SK-N-SH (cell line): Measurements from ENCODE around the gene PRRT1. TPM values are rescaled to one million over a fixed set of nuclear protein-coding genes. Genes with fewer than 3 reads are reported as not detected.
A peak's percentile ranks its signal among the peaks of the same experiment; 100 is the strongest.

Experiments
- CTCF ChIA-PET: fragments of 300-600, 350-600 bp; formaldehyde crosslinking; extraction: SDS; loops from one replicate; lab custom pipeline; 2021; lab: Yijun Ruan, JAX
- POLR2A ChIA-PET: fragments of 350-600 bp; sonication (Branson Sonifier 250); formaldehyde crosslinking; extraction: SDS; loops from one replicate; lab custom pipeline; 2020; ENCODE audit warnings: antibody characterized with exemption, inconsistent platforms; lab: Yijun Ruan, JAX
- DNase-seq: peaks from one replicate; pipeline ENCODE4 v3.0.0; 2012
- H2AFZ ChIP-seq: fragments of 200-600 bp; sonication (generic); 2 replicates; pipeline ENCODE4 v1.8.1; 2016; ENCODE audit warnings: antibody characterized with exemption, mild to moderate bottlenecking, low read depth
- H3F3A ChIP-seq: fragments of 200-600 bp; sonication (generic); replicated peaks from 2 replicates; pipeline ENCODE3; 2016; ENCODE audit warnings: antibody characterized with exemption, mild to moderate bottlenecking; ENCODE audit not compliant: insufficient read depth
- H3K27ac ChIP-seq, 2 experiments: fragments of 200-500 bp in 1 of 2; fragments of 200-600 bp in 1 of 2; sonication (Bioruptor generic) in 1 of 2; sonication (generic), shearing (Covaris generic) in 1 of 2; 2 replicates each; pipeline versions ENCODE4 v1.5.1 to v1.6.1; 2014 to 2016; ENCODE audit warnings: low read depth in 2 of 2, inconsistent platforms in 1 of 2, low read length in 1 of 2, mild to moderate bottlenecking in 1 of 2, mixed read lengths in 1 of 2
- H3K27me3 ChIP-seq: fragments of 200-600 bp; sonication (generic), shearing (Covaris generic); 2 replicates; pipeline ENCODE4 v1.6.1; 2016; ENCODE audit warnings: mixed run types; ENCODE audit not compliant: insufficient read depth
- H3K36me3 ChIP-seq, 2 experiments: fragments of 200-500 bp in 1 of 2; fragments of 200-600 bp in 1 of 2; sonication (Bioruptor generic) in 1 of 2; sonication (generic) in 1 of 2; replicated peaks in 1 of 2; 2 replicates each; pipeline versions ENCODE3 to v1.5.1; 2014 to 2016; ENCODE audit warnings: low read length in 1 of 2, mild to moderate bottlenecking in 1 of 2; ENCODE audit not compliant: insufficient read depth in 2 of 2, control insufficient read depth in 1 of 2
- H3K4me1 ChIP-seq, 2 experiments: fragments of 200-500 bp in 1 of 2; fragments of 200-600 bp in 1 of 2; sonication (Bioruptor generic) in 1 of 2; sonication (generic), shearing (Covaris generic) in 1 of 2; 2 replicates each; pipeline versions ENCODE4 v1.5.1 to v1.6.1; 2014 to 2016; ENCODE audit warnings: low read depth in 1 of 2, low read length in 1 of 2, mixed run types in 1 of 2; ENCODE audit not compliant: insufficient read depth in 2 of 2, control insufficient read depth in 1 of 2
- H3K4me2 ChIP-seq: fragments of 200-600 bp; sonication (generic), shearing (Covaris generic); 2 replicates; pipeline ENCODE4 v1.6.1; 2017; ENCODE audit warnings: mixed run types
- H3K4me3 ChIP-seq, 2 experiments: fragments of 200-500 bp in 1 of 2; fragments of 200-600 bp in 1 of 2; sonication (Bioruptor generic) in 1 of 2; sonication (generic), shearing (Covaris generic) in 1 of 2; 2 replicates each; pipeline versions ENCODE4 v1.5.1 to v1.8.1; 2014 to 2016; ENCODE audit warnings: low read depth in 2 of 2, inconsistent platforms in 1 of 2, low read length in 1 of 2, mild to moderate bottlenecking in 1 of 2, mixed read lengths in 1 of 2, moderate library complexity in 1 of 2
- H3K79me2 ChIP-seq: fragments of 200-600 bp; sonication (generic); 2 replicates; pipeline ENCODE4 v1.8.1; 2017; ENCODE audit warnings: mild to moderate bottlenecking; ENCODE audit not compliant: insufficient read depth
- H3K9ac ChIP-seq: fragments of 200-600 bp; sonication (generic); 2 replicates; pipeline ENCODE4 v1.6.1; 2017; ENCODE audit warnings: mixed run types
- H3K9me2 ChIP-seq: fragments of 200-600 bp; sonication (generic); 2 replicates; pipeline ENCODE4 v1.6.1; 2017; ENCODE audit warnings: mixed run types
- H3K9me3 ChIP-seq: fragments of 200-600 bp; sonication (generic); 2 replicates; pipeline ENCODE4 v1.6.1; 2017; ENCODE audit warnings: mixed run types, mild to moderate bottlenecking, moderate library complexity
- H4K20me1 ChIP-seq: fragments of 200-600 bp; sonication (generic); 2 replicates; pipeline ENCODE4 v1.6.1; 2017; ENCODE audit warnings: mild to moderate bottlenecking, mixed run types; ENCODE audit not compliant: insufficient read depth
- ELF1 ChIP-seq: IDR thresholded peaks from 2 replicates; pipeline ENCODE4 v1.4.0; 2012
- EZH2phosphoT487 ChIP-seq: fragments of 200-600 bp; sonication (generic); IDR thresholded peaks from 2 replicates; pipeline ENCODE4 v1.6.1; 2017; ENCODE audit warnings: low read depth, mixed run types, mild to moderate bottlenecking, antibody characterized with exemption, moderate library complexity, borderline replicate concordance
- FOXJ3 ChIP-seq: sonication (generic); formaldehyde crosslinking; IDR thresholded peaks from 2 replicates; pipeline ENCODE4 v1.5.1; 2020; ENCODE audit warnings: mild to moderate bottlenecking, missing genetic modification reagents
- FOXM1 ChIP-seq: IDR thresholded peaks from 2 replicates; pipeline ENCODE4 v1.4.0; 2012; ENCODE audit warnings: low read depth, mild to moderate bottlenecking
- JUND ChIP-seq: IDR thresholded peaks from 2 replicates; pipeline ENCODE4 v1.4.0; 2012
- MEF2A ChIP-seq: IDR thresholded peaks from 2 replicates; pipeline ENCODE4 v1.4.0; 2012; ENCODE audit warnings: low read depth, borderline replicate concordance
- MXI1 ChIP-seq: IDR thresholded peaks from 2 replicates; pipeline ENCODE4 v1.6.1; 2012; ENCODE audit warnings: mild to moderate bottlenecking, low read depth, low read length, improper control_type of control experiment
- NFIC ChIP-seq: IDR thresholded peaks from 2 replicates; pipeline ENCODE4 v1.4.0; 2012; ENCODE audit warnings: borderline replicate concordance
- RAD21 ChIP-seq: IDR thresholded peaks from 2 replicates; pipeline ENCODE4 v1.6.1; 2012; ENCODE audit warnings: mild to moderate bottlenecking, low read length
- RFX5 ChIP-seq: IDR thresholded peaks from 2 replicates; pipeline ENCODE4 v1.6.1; 2012; ENCODE audit warnings: mild to moderate bottlenecking, improper control_type of control experiment, low read length
- RXRA ChIP-seq: IDR thresholded peaks from 2 replicates; pipeline ENCODE4 v1.4.0; 2012; ENCODE audit warnings: low read depth, mild to moderate bottlenecking, borderline replicate concordance
- SIN3A ChIP-seq: IDR thresholded peaks from 2 replicates; pipeline ENCODE4 v1.6.1; 2012; ENCODE audit warnings: low read depth, mild to moderate bottlenecking, low read length, moderate library complexity, borderline replicate concordance
- TAF1 ChIP-seq: IDR thresholded peaks from 2 replicates; pipeline ENCODE4 v1.6.1; 2012; ENCODE audit warnings: low read depth, mild to moderate bottlenecking, low read length, moderate library complexity, borderline replicate concordance
- TCF12 ChIP-seq: IDR thresholded peaks from 2 replicates; pipeline ENCODE4 v1.4.0; 2012
- TEAD4 ChIP-seq: IDR thresholded peaks from 2 replicates; pipeline ENCODE4 v1.4.0; 2012; ENCODE audit warnings: mild to moderate bottlenecking, borderline replicate concordance; ENCODE audit not compliant: insufficient read depth
- YY1 ChIP-seq: IDR thresholded peaks from 2 replicates; pipeline ENCODE4 v1.4.0; 2012; ENCODE audit warnings: low read depth, mild to moderate bottlenecking
- WGBS: methylation state at CpG from one replicate; pipeline ENCODE4 v1.1.6; 2017; ENCODE audit warnings: low lambda C conversion rate; 5-methylcytosine and 5-hydroxymethylcytosine counted together
- polyA plus RNA-seq, 3 experiments: library from polyadenylated mRNA; depleted of rRNA; stranded (reverse); fragments of >200 nt; gene quantifications; 2 replicates each; pipeline ENCODE4 v1.2.3, GENCODE V29; 2012
- TF ChIP-seq, protein P1 (sequence below): IDR thresholded peaks from 2 replicates; pipeline ENCODE4 v1.4.0; 2012; ENCODE audit warnings: low read depth, borderline replicate concordance
- TF ChIP-seq, protein P2 (sequence below): fragments of 150-350 bp; IDR thresholded peaks from 2 replicates; pipeline ENCODE4 v1.6.1; 2016; ENCODE audit warnings: mild to moderate bottlenecking, low read depth, low read length
- TF ChIP-seq, protein P3 (sequence below): fragments of 200-600 bp; sonication (generic); IDR thresholded peaks from 2 replicates; pipeline ENCODE4 v1.6.1; 2017; ENCODE audit warnings: antibody characterized with exemption, mild to moderate bottlenecking, moderate library complexity
- TF ChIP-seq, protein P4 (sequence below): IDR thresholded peaks from 2 replicates; pipeline ENCODE4 v1.4.0; 2012; ENCODE audit warnings: low read depth
- TF ChIP-seq, protein P5 (sequence below): fragments of 150-350 bp; IDR thresholded peaks from 2 replicates; pipeline ENCODE4 v1.6.1; 2017; ENCODE audit warnings: antibody characterized with exemption, low read length, low read depth, borderline replicate concordance

Gene PRRT1
- polyA plus RNA-seq, 1 of the 3 experiments (the other 2 are of a cell fraction), result 1.5 TPM

DNA sequence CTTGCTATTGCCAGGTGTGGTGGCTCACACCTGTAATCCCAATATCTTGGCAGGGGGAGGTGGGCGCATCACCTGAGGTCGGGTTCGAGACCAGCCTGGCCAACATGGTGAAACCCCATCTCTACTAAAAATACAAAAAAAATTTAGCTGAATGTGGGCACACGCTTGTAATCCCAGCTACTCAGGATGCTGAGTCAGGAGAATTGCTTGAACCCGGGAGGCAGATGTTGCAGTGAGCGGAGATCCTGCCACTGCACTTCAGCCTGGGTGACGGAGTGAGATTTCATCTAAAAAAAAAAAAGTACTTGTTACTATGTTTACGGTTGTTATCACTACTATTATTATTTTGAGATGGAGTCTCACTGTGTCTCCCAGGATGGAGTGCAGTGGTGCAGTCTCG, 5.2 kb upstream of the PRRT1 start (continued):
- TF ChIP-seq, protein P1, sequence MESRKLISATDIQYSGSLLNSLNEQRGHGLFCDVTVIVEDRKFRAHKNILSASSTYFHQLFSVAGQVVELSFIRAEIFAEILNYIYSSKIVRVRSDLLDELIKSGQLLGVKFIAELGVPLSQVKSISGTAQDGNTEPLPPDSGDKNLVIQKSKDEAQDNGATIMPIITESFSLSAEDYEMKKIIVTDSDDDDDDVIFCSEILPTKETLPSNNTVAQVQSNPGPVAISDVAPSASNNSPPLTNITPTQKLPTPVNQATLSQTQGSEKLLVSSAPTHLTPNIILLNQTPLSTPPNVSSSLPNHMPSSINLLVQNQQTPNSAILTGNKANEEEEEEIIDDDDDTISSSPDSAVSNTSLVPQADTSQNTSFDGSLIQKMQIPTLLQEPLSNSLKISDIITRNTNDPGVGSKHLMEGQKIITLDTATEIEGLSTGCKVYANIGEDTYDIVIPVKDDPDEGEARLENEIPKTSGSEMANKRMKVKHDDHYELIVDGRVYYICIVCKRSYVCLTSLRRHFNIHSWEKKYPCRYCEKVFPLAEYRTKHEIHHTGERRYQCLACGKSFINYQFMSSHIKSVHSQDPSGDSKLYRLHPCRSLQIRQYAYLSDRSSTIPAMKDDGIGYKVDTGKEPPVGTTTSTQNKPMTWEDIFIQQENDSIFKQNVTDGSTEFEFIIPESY, result no peak
- TF ChIP-seq YY1, result no peak
- no peak for TF ChIP-seq RAD21
- TF ChIP-seq SIN3A, result no peak
- no peak for TF ChIP-seq ELF1
- TF ChIP-seq RFX5, result no peak
- no peak for TF ChIP-seq MEF2A
- TF ChIP-seq EZH2phosphoT487, result no peak

DNA sequence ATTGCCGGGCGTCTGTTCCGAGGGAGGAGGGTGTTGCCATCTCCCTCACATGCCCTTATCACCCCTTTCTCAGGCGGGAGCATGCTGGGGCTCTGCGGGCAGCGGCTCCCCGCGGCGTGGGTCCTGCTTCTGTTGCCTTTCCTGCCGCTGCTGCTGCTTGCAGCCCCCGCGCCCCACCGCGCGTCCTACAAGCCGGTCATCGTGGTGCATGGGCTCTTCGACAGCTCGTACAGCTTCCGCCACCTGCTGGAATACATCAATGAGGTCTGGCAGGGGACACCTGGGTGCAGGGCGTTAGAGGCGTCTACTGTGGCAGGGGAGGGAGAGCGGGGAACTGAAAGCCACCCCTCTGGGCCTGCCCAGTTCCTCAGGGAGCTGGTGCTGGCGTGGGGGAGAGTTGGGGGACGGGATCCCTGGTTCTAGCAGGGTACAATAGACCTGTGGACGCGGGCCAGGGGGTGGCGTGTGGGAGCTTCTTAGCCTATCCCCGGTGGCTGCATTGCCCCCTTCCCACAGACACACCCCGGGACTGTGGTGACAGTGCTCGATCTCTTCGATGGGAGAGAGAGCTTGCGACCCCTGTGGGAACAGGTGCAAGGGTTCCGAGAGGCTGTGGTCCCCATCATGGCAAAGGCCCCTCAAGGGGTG, 2.9 kb upstream of the PRRT1 start:
- H4K20me1 ChIP-seq, result no peaks in the 10 kb centered on the region
- ChIA-PET CTCF (interaction anchor here (0.6 to 1.3 kb wide), 15 partner anchors 10 to 108 kb away, joined by 3 to 30 read pairs (median 4); partner anchors contain the start of genes EGFL8 and FKBPL), POLR2A (interaction anchor here (1.2 kb wide), 1 partner anchor 41 kb away, joined by 5 read pairs; no protein-coding TSS in a partner anchor)
- peaks cover 16 to 22% of the 10 kb centered on the region in 2 experiments for H3K36me3 ChIP-seq
- peaks cover 19% of the 10 kb centered on the region for H3K79me2 ChIP-seq
- peak overlapping the region; percentile 87 for H2AFZ ChIP-seq
- H3K4me3 ChIP-seq, result peak overlapping the region; percentile 75 to 81
- no peaks in the 10 kb centered on the region for H3K27me3 ChIP-seq
- H3K4me1 ChIP-seq, result peaks cover 13 to 31% of the 10 kb centered on the region in 2 experiments; a peak in 3 of 4 replicates
- H3K27ac ChIP-seq, result peak overlapping the region; percentile 86 to 95
- H3K4me2 ChIP-seq, result peak overlapping the region; percentile 94
- H3F3A ChIP-seq, result peaks cover 4% of the 10 kb centered on the region
- DNase-seq, result peak; percentile 81
- 6% methylated on average over 8 of the region's 34 CpGs for WGBS
- no peaks in the 10 kb centered on the region for H3K9me3 ChIP-seq
- no peaks in the 10 kb centered on the region for H3K9me2 ChIP-seq
- peak overlapping the region; percentile 84 for H3K9ac ChIP-seq
- TF ChIP-seq, protein P2, sequence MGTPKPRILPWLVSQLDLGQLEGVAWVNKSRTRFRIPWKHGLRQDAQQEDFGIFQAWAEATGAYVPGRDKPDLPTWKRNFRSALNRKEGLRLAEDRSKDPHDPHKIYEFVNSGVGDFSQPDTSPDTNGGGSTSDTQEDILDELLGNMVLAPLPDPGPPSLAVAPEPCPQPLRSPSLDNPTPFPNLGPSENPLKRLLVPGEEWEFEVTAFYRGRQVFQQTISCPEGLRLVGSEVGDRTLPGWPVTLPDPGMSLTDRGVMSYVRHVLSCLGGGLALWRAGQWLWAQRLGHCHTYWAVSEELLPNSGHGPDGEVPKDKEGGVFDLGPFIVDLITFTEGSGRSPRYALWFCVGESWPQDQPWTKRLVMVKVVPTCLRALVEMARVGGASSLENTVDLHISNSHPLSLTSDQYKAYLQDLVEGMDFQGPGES, result no peak
- TF ChIP-seq MXI1 (peak; percentile 62), MEF2A (no peak), TCF12 (no peak), ELF1 (no peak), JUND (no peak), FOXM1 (no peak), NFIC (no peak), SIN3A (0 out of 2 replicates have a peak, but pooled peaks have one; percentile 39), FOXJ3 (CRISPR knock-in tag) (no peak), RAD21 (peak; percentile 75), TEAD4 (no peak), EZH2phosphoT487 (no peak), RFX5 (no peak), TAF1 (no peak), RXRA (no peak), YY1 (no peak)
- TF ChIP-seq, protein P1, result no peak
- TF ChIP-seq, protein P3, sequence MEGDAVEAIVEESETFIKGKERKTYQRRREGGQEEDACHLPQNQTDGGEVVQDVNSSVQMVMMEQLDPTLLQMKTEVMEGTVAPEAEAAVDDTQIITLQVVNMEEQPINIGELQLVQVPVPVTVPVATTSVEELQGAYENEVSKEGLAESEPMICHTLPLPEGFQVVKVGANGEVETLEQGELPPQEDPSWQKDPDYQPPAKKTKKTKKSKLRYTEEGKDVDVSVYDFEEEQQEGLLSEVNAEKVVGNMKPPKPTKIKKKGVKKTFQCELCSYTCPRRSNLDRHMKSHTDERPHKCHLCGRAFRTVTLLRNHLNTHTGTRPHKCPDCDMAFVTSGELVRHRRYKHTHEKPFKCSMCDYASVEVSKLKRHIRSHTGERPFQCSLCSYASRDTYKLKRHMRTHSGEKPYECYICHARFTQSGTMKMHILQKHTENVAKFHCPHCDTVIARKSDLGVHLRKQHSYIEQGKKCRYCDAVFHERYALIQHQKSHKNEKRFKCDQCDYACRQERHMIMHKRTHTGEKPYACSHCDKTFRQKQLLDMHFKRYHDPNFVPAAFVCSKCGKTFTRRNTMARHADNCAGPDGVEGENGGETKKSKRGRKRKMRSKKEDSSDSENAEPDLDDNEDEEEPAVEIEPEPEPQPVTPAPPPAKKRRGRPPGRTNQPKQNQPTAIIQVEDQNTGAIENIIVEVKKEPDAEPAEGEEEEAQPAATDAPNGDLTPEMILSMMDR, result peak; percentile 61
- TF ChIP-seq, protein P4, sequence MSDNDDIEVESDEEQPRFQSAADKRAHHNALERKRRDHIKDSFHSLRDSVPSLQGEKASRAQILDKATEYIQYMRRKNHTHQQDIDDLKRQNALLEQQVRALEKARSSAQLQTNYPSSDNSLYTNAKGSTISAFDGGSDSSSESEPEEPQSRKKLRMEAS, result peak; percentile 62
- TF ChIP-seq, protein P5, sequence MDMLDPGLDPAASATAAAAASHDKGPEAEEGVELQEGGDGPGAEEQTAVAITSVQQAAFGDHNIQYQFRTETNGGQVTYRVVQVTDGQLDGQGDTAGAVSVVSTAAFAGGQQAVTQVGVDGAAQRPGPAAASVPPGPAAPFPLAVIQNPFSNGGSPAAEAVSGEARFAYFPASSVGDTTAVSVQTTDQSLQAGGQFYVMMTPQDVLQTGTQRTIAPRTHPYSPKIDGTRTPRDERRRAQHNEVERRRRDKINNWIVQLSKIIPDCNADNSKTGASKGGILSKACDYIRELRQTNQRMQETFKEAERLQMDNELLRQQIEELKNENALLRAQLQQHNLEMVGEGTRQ, result no peak
